A549 (cell line): ENCODE measurements around the gene UQCR11.
"Not testable (repeated sequence)": the region's sequence is repeated elsewhere in the genome, so short reads cannot be mapped to it uniquely, and the experiment has no call there.

Experiments used
- ESRRA ChIP-seq: fragments of 150-350 bp; IDR thresholded peaks from 2 replicates; pipeline ENCODE4 v1.6.1; 2014; ENCODE audit warnings: mild to moderate bottlenecking, low read length, borderline replicate concordance
- RAD21 ChIP-seq, 2 experiments: fragments of >200 bp in 1 of 2; sonication (Bioruptor Twin) in 1 of 2; formaldehyde crosslinking in 1 of 2; IDR thresholded peaks in 1 of 2; conservative IDR thresholded peaks in 1 of 2; 2 replicates in 1 of 2; 3 replicates in 1 of 2; pipeline ENCODE4 v1.6.1; 2012 to 2018; ENCODE audit warnings: inconsistent platforms in 1 of 2
- TF ChIP-seq, protein P1 (sequence below): IDR thresholded peaks from 2 replicates; pipeline ENCODE4 v1.6.1; 2012
- TF ChIP-seq, protein P2 (sequence below): fragments of >200 bp; sonication (Bioruptor Twin); formaldehyde crosslinking; IDR thresholded peaks from 3 replicates; pipeline ENCODE4 v1.5.1; 2016

DNA sequence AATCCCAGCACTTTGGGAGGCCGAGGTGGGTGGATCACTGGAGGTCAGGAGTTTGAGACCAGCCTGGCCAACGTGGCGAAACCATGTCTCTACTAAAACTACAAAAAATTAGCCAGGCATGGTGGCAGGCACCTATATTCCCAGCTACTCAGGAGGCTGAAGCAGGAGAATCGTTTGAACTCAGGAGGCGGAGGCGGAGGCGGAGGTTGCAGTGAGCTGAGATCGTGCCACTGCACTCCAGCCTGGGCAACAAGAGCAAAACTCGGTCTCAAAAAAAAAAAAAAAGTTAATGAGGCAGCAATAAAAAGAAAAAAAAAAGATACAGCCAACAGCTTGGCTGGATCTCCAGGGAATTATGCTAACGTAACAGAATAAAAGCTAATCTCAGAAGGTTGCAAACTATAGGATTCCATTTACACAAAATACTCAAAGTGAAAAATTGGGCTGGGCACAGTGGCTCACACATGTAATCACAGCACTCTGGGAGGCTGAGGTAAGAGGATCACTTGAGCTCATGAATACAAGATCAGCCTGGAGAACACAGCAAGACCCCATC is 35.7 kb upstream of the UQCR11 start:
- not testable (repeated sequence) for TF ChIP-seq RAD21 (conservative IDR thresholded peaks at IDR 0.05 in 1 of 2, IDR thresholded peaks at IDR 0.05 in 1 of 2); ESRRA
- TF ChIP-seq, protein P1, sequence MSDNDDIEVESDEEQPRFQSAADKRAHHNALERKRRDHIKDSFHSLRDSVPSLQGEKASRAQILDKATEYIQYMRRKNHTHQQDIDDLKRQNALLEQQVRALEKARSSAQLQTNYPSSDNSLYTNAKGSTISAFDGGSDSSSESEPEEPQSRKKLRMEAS = not testable (repeated sequence)
- TF ChIP-seq, protein P2, sequence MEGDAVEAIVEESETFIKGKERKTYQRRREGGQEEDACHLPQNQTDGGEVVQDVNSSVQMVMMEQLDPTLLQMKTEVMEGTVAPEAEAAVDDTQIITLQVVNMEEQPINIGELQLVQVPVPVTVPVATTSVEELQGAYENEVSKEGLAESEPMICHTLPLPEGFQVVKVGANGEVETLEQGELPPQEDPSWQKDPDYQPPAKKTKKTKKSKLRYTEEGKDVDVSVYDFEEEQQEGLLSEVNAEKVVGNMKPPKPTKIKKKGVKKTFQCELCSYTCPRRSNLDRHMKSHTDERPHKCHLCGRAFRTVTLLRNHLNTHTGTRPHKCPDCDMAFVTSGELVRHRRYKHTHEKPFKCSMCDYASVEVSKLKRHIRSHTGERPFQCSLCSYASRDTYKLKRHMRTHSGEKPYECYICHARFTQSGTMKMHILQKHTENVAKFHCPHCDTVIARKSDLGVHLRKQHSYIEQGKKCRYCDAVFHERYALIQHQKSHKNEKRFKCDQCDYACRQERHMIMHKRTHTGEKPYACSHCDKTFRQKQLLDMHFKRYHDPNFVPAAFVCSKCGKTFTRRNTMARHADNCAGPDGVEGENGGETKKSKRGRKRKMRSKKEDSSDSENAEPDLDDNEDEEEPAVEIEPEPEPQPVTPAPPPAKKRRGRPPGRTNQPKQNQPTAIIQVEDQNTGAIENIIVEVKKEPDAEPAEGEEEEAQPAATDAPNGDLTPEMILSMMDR = not testable (repeated sequence)
